Neural crest cell (in vitro differentiated cells): ENCODE data around the gene DHODH. TPM values are rescaled to one million over a fixed set of nuclear protein-coding genes. Genes with fewer than 3 reads are reported as not detected.
A peak's percentile ranks its signal among the peaks of the same experiment; 100 is the strongest.
"Not testable (repeated sequence)": the region's sequence is repeated elsewhere in the genome, so short reads cannot be mapped to it uniquely, and the experiment has no call there.

ENCODE experiments used
- DNase-seq: peaks from one replicate; pipeline ENCODE4 v3.0.0; 2021; ENCODE audit warnings: low read depth, mixed read lengths, low spot score
- H3K27ac Mint-ChIP-seq: one replicate; pipeline ENCODE4 v1.8.0; 2021; ENCODE audit warnings: mild to moderate bottlenecking, mixed read lengths; ENCODE audit not compliant: unreplicated experiment
- H3K27me3 Mint-ChIP-seq: 2 replicates; pipeline ENCODE4 v1.8.0; 2021; ENCODE audit warnings: low read depth, mild to moderate bottlenecking, mixed read lengths
- H3K36me3 Mint-ChIP-seq: 2 replicates; pipeline ENCODE4 v1.8.0; 2021; ENCODE audit warnings: low read depth, mild to moderate bottlenecking, mixed read lengths
- H3K4me1 Mint-ChIP-seq: 2 replicates; pipeline ENCODE4 v1.8.0; 2021; ENCODE audit warnings: mixed read lengths
- H3K4me3 Mint-ChIP-seq: one replicate; pipeline ENCODE4 v1.8.0; 2021; ENCODE audit warnings: mild to moderate bottlenecking, mixed read lengths
- H3K9me3 Mint-ChIP-seq: 2 replicates; pipeline ENCODE4 v1.8.0; 2021; ENCODE audit warnings: mixed read lengths
- CTCF ChIP-seq: fragments of 200-600 bp; sonication (generic); conservative IDR thresholded peaks from 2 replicates; pipeline ENCODE4 v1.5.0; 2021; ENCODE audit warnings: antibody characterized with exemption, mild to moderate bottlenecking
- total RNA-seq: library from RNA; stranded (reverse); gene quantifications from 2 replicates; pipeline ENCODE4 v1.2.1, GENCODE V29; 2021

DHODH gene
- total RNA-seq, 1 donor from 2014 or later, result 16.1 TPM

- DNase-seq, result no peak
- no peak overlapping the region for H3K4me3 Mint-ChIP-seq
- no peak for TF ChIP-seq CTCF
Observed at GRCh38 chr16:72072514-72073342, 64.2 kb downstream of the DHODH start.

GRCh38 chr16:72073560-72074230 lies 65.2 kb downstream of the DHODH start:
- Mint-ChIP-seq H3K27me3 (no peaks in the 10 kb centered on the region), H3K9me3 (peaks cover 3% of the 10 kb centered on the region), H3K36me3 (no peaks in the 10 kb centered on the region), H3K27ac (no peak overlapping the region), H3K4me3 (no peak overlapping the region), H3K4me1 (peaks cover 14% of the 10 kb centered on the region)
- no peak for DNase-seq
- TF ChIP-seq CTCF, result no peak

More at GRCh38 chr16:72072514-72073342, 64.2 kb downstream of the DHODH start:
- no peaks in the 10 kb centered on the region for H3K36me3 Mint-ChIP-seq
- no peaks in the 10 kb centered on the region for H3K27me3 Mint-ChIP-seq
- peak overlapping the region; percentile 88 for H3K27ac Mint-ChIP-seq
- H3K9me3 Mint-ChIP-seq, result peaks cover 3% of the 10 kb centered on the region
- peaks cover 16% of the 10 kb centered on the region for H3K4me1 Mint-ChIP-seq

GRCh38 chr16:72075067-72075466 lies 66.5 kb downstream of the DHODH start:
- H3K4me1 Mint-ChIP-seq, DNase-seq, H3K27me3 Mint-ChIP-seq, H3K27ac Mint-ChIP-seq, H3K4me3 Mint-ChIP-seq, H3K9me3 Mint-ChIP-seq, H3K36me3 Mint-ChIP-seq: not testable (repeated sequence)

Other genes starting within 250 kb of the DHODH start
- gene AP1G1, start 199.9 kb upstream of the DHODH start, total RNA-seq, result 95.9 and 98.6 TPM in 2 replicates
- gene ATXN1L, start 162.8 kb upstream of the DHODH start, total RNA-seq, result 27.4 and 28.4 TPM in 2 replicates
- 28.8 and 30.2 TPM in 2 replicates for gene ZNF821, start 124.6 kb upstream of the DHODH start, total RNA-seq
- 216 and 242 TPM in 2 replicates for gene IST1, start 113.2 kb upstream of the DHODH start, total RNA-seq
- not detected in 2 replicates for gene PKD1L3, start 8.3 kb upstream of the DHODH start, total RNA-seq
- gene HP, start 45.8 kb downstream of the DHODH start, total RNA-seq, result not detected in 2 replicates
- not detected in 2 replicates for gene HPR, start 54.5 kb downstream of the DHODH start, total RNA-seq
- 11.8 and 13.5 TPM in 2 replicates for gene TXNL4B, start 84.9 kb downstream of the DHODH start, total RNA-seq
- gene DHX38, start 85.1 kb downstream of the DHODH start, total RNA-seq, result 84.0 and 86.0 TPM in 2 replicates
- gene PMFBP1, start 163.4 kb downstream of the DHODH start, total RNA-seq, result 4.0 and 5.2 TPM in 2 replicates